Measurements from ENCODE around the gene APC.

DNA sequence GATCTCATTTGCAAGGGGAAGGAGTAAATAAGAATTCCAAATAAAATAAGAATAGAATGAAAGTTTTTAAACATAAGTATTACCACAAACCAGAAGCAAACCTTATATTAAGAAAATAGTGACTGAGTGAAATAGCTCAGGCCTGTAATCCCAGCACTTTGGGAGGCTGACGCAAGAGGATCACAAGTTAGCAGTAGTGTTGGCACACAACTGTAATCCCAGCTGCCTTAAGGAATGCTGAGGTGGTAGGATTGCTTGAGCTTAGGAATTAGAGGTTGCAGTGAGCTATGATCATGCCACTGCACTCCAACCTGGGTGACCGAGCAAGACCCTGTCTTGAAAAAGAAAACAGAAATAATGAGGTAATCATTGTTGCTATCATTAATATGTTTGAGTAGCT is 47.0 kb downstream of the APC start:
- TF ChIP-seq RAD21 (IDR thresholded peaks at IDR 0.05; ENCODE audit: low read depth) (no peak), JUND (IDR thresholded peaks at IDR 0.05) (no peak), POLR2A (IDR thresholded peaks at IDR 0.05; ENCODE audit: borderline replicate concordance, extremely low read depth, insufficient read depth, insufficient read length) (no peak), CEBPB (IDR thresholded peaks at IDR 0.05; ENCODE audit: low read depth) (no peak), YY1 (IDR thresholded peaks at IDR 0.05; ENCODE audit: extremely low read depth, insufficient replicate concordance, low read depth, low read length) (no peak), EZH2 (IDR thresholded peaks at IDR 0.05) (no peak)
- TF ChIP-seq, protein P1, sequence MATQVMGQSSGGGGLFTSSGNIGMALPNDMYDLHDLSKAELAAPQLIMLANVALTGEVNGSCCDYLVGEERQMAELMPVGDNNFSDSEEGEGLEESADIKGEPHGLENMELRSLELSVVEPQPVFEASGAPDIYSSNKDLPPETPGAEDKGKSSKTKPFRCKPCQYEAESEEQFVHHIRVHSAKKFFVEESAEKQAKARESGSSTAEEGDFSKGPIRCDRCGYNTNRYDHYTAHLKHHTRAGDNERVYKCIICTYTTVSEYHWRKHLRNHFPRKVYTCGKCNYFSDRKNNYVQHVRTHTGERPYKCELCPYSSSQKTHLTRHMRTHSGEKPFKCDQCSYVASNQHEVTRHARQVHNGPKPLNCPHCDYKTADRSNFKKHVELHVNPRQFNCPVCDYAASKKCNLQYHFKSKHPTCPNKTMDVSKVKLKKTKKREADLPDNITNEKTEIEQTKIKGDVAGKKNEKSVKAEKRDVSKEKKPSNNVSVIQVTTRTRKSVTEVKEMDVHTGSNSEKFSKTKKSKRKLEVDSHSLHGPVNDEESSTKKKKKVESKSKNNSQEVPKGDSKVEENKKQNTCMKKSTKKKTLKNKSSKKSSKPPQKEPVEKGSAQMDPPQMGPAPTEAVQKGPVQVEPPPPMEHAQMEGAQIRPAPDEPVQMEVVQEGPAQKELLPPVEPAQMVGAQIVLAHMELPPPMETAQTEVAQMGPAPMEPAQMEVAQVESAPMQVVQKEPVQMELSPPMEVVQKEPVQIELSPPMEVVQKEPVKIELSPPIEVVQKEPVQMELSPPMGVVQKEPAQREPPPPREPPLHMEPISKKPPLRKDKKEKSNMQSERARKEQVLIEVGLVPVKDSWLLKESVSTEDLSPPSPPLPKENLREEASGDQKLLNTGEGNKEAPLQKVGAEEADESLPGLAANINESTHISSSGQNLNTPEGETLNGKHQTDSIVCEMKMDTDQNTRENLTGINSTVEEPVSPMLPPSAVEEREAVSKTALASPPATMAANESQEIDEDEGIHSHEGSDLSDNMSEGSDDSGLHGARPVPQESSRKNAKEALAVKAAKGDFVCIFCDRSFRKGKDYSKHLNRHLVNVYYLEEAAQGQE (IDR thresholded peaks at IDR 0.05; ENCODE audit: low read depth), result no peak
- TF ChIP-seq, protein P2, sequence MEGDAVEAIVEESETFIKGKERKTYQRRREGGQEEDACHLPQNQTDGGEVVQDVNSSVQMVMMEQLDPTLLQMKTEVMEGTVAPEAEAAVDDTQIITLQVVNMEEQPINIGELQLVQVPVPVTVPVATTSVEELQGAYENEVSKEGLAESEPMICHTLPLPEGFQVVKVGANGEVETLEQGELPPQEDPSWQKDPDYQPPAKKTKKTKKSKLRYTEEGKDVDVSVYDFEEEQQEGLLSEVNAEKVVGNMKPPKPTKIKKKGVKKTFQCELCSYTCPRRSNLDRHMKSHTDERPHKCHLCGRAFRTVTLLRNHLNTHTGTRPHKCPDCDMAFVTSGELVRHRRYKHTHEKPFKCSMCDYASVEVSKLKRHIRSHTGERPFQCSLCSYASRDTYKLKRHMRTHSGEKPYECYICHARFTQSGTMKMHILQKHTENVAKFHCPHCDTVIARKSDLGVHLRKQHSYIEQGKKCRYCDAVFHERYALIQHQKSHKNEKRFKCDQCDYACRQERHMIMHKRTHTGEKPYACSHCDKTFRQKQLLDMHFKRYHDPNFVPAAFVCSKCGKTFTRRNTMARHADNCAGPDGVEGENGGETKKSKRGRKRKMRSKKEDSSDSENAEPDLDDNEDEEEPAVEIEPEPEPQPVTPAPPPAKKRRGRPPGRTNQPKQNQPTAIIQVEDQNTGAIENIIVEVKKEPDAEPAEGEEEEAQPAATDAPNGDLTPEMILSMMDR (IDR thresholded peaks at IDR 0.05 in 2 of 3, conservative IDR thresholded peaks at IDR 0.05 in 1 of 3; ENCODE audit: borderline replicate concordance in 1 of 3, insufficient read depth in 1 of 3, low read depth in 2 of 3, low read length in 2 of 3), result no peak
